Astrocyte (in vitro differentiated cells and primary cell): ENCODE measurements around the gene ART3. TPM values are rescaled to one million over a fixed set of nuclear protein-coding genes. Genes with fewer than 3 reads are reported as not detected.

Source experiments
- DNase-seq: peaks from one replicate; pipeline ENCODE4 v3.0.0-alpha.2; 2010; ENCODE audit warnings: low read depth
- FAIRE-seq: peaks from 2 replicates; lab custom pipeline; 2011; peaks lifted over from hg19 to GRCh38; lab: Jason Lieb, UNC
- H2AFZ ChIP-seq: 2 replicates; pipeline ENCODE4 v1.6.0; 2012; ENCODE audit warnings: low read depth, low read length, inconsistent platforms
- H3K27ac ChIP-seq: 2 replicates; pipeline ENCODE4 v1.5.1; 2011; ENCODE audit warnings: low read depth, low read length, inconsistent platforms
- H3K27me3 ChIP-seq: 2 replicates; pipeline ENCODE4 v1.6.0; 2011; ENCODE audit warnings: low read length, inconsistent platforms; ENCODE audit not compliant: insufficient read depth
- H3K36me3 ChIP-seq: 2 replicates; pipeline ENCODE4 v1.5.1; 2011; ENCODE audit warnings: low read length, inconsistent platforms; ENCODE audit not compliant: insufficient read depth
- H3K4me1 ChIP-seq: 2 replicates; pipeline ENCODE4 v1.5.1; 2011; ENCODE audit warnings: low read length, inconsistent platforms; ENCODE audit not compliant: insufficient read depth
- H3K4me2 ChIP-seq: 2 replicates; pipeline ENCODE4 v1.6.0; 2012; ENCODE audit warnings: low read length, inconsistent platforms
- H3K4me3 ChIP-seq: 2 replicates; pipeline ENCODE4 v1.5.1; 2011; ENCODE audit warnings: low read depth, mild to moderate bottlenecking, low read length, inconsistent platforms; ENCODE audit not compliant: insufficient read depth
- H3K79me2 ChIP-seq: 2 replicates; pipeline ENCODE4 v1.6.0; 2012; ENCODE audit warnings: mild to moderate bottlenecking, low read length, inconsistent platforms; ENCODE audit not compliant: insufficient read depth
- H3K9ac ChIP-seq: 2 replicates; pipeline ENCODE4 v1.6.0; 2012; ENCODE audit warnings: mild to moderate bottlenecking, low read length, inconsistent platforms
- H3K9me3 ChIP-seq: 2 replicates; pipeline ENCODE4 v1.5.1; 2012; ENCODE audit warnings: low read depth, mild to moderate bottlenecking, low read length, inconsistent platforms; ENCODE audit not compliant: insufficient read depth
- H4K20me1 ChIP-seq: 2 replicates; pipeline ENCODE4 v1.6.0; 2012; ENCODE audit warnings: low read length, inconsistent platforms; ENCODE audit not compliant: insufficient read depth
- H3K27ac Mint-ChIP-seq: one replicate; pipeline ENCODE4 v1.8.0; 2021; ENCODE audit warnings: mild to moderate bottlenecking, mixed read lengths; ENCODE audit not compliant: unreplicated experiment
- H3K27me3 Mint-ChIP-seq: one replicate; pipeline ENCODE4 v1.8.0; 2021; ENCODE audit warnings: low read depth, mixed read lengths; ENCODE audit not compliant: unreplicated experiment
- H3K36me3 Mint-ChIP-seq: one replicate; pipeline ENCODE4 v1.8.0; 2021; ENCODE audit warnings: low read depth, mixed read lengths; ENCODE audit not compliant: unreplicated experiment
- H3K4me1 Mint-ChIP-seq: one replicate; pipeline ENCODE4 v1.8.0; 2021; ENCODE audit warnings: low read depth, mixed read lengths; ENCODE audit not compliant: unreplicated experiment
- H3K4me3 Mint-ChIP-seq: one replicate; pipeline ENCODE4 v1.8.0; 2021; ENCODE audit warnings: mild to moderate bottlenecking, moderate library complexity, mixed read lengths; ENCODE audit not compliant: unreplicated experiment
- H3K9me3 Mint-ChIP-seq: one replicate; pipeline ENCODE4 v1.8.0; 2021; ENCODE audit warnings: mild to moderate bottlenecking, mixed read lengths; ENCODE audit not compliant: unreplicated experiment
- EZH2 ChIP-seq: IDR thresholded peaks from 2 replicates; pipeline ENCODE4 v1.6.1; 2012; ENCODE audit warnings: mild to moderate bottlenecking, low read length, inconsistent platforms; ENCODE audit not compliant: insufficient read depth
- total RNA-seq: library from RNA; stranded (reverse); gene quantifications from 2 replicates; pipeline ENCODE4 v1.2.1, GENCODE V29; 2021
- TF ChIP-seq, protein P1 (sequence below): IDR thresholded peaks from 2 replicates; pipeline ENCODE4 v1.5.1; 2011; ENCODE audit warnings: low read depth, mild to moderate bottlenecking, inconsistent platforms, low read length, moderate library complexity; ENCODE audit not compliant: insufficient read depth

The ART3 gene
- total RNA-seq, 1 donor from 2014 or later, result not detected

DNA sequence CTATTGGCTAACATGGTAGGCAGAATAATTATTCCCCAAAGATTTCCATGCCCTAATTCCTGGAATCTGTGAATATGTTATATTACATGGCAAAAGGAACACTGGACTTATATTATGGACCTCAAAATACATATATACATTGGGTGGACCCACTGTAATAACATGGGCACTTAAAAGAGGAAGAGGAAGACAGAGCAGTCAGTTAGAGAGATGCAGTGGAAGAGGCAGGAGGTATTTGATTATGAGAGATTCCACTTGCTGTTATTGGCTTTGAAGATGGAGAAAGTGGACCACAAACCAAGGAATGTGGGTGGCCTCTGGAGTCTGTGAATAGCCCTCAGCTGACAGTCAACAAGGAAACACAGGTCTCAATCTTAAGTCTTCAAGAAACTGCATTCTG is 14.0 kb upstream of the ART3 start:
- Histone ChIP-seq H3K4me1 (no peaks in the 10 kb centered on the region), H3K9me3 (no peaks in the 10 kb centered on the region), H3K36me3 (no peaks in the 10 kb centered on the region), H3K27ac (no peak overlapping the region), H3K4me2 (no peak overlapping the region), H3K4me3 (no peak overlapping the region), H3K79me2 (no peaks in the 10 kb centered on the region), H4K20me1 (no peaks in the 10 kb centered on the region), H2AFZ (no peak overlapping the region), H3K27me3 (peaks cover 20% of the 10 kb centered on the region), H3K9ac (no peak overlapping the region)
- FAIRE-seq, result no peak
- H3K4me3 Mint-ChIP-seq, result no peak overlapping the region
- H3K9me3 Mint-ChIP-seq, result no peaks in the 10 kb centered on the region
- peaks cover 7% of the 10 kb centered on the region for H3K27me3 Mint-ChIP-seq
- DNase-seq, result no peak
- TF ChIP-seq EZH2, result no peak
- TF ChIP-seq, protein P1, sequence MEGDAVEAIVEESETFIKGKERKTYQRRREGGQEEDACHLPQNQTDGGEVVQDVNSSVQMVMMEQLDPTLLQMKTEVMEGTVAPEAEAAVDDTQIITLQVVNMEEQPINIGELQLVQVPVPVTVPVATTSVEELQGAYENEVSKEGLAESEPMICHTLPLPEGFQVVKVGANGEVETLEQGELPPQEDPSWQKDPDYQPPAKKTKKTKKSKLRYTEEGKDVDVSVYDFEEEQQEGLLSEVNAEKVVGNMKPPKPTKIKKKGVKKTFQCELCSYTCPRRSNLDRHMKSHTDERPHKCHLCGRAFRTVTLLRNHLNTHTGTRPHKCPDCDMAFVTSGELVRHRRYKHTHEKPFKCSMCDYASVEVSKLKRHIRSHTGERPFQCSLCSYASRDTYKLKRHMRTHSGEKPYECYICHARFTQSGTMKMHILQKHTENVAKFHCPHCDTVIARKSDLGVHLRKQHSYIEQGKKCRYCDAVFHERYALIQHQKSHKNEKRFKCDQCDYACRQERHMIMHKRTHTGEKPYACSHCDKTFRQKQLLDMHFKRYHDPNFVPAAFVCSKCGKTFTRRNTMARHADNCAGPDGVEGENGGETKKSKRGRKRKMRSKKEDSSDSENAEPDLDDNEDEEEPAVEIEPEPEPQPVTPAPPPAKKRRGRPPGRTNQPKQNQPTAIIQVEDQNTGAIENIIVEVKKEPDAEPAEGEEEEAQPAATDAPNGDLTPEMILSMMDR, result no peak
- H3K36me3 Mint-ChIP-seq, result no peaks in the 10 kb centered on the region
- H3K27ac Mint-ChIP-seq, result no peak overlapping the region
- no peaks in the 10 kb centered on the region for H3K4me1 Mint-ChIP-seq

- no peaks in the 10 kb centered on the region for H3K4me1 ChIP-seq
- no peak overlapping the region for H3K4me3 ChIP-seq
- H3K79me2 ChIP-seq, result no peaks in the 10 kb centered on the region
- H3K4me2 ChIP-seq, result no peak overlapping the region
- no peaks in the 10 kb centered on the region for H4K20me1 ChIP-seq
- no peak overlapping the region for H3K4me3 Mint-ChIP-seq
- H3K36me3 ChIP-seq, result no peaks in the 10 kb centered on the region
- no peak overlapping the region for H3K9ac ChIP-seq
- no peak overlapping the region for H3K27ac ChIP-seq
- no peaks in the 10 kb centered on the region for H3K9me3 ChIP-seq
- no peaks in the 10 kb centered on the region for H3K9me3 Mint-ChIP-seq
- peaks cover 1% of the 10 kb centered on the region for H3K27me3 Mint-ChIP-seq
- H3K27ac Mint-ChIP-seq, result no peak overlapping the region
- no peak for FAIRE-seq
- no peaks in the 10 kb centered on the region for H3K4me1 Mint-ChIP-seq
- no peak overlapping the region for H2AFZ ChIP-seq
- peaks cover 15% of the 10 kb centered on the region for H3K27me3 ChIP-seq
- no peak for DNase-seq
- no peaks in the 10 kb centered on the region for H3K36me3 Mint-ChIP-seq
- TF ChIP-seq EZH2, result no peak
- TF ChIP-seq, protein P1, result no peak
These were observed 13.1 kb upstream of the ART3 start for GRCh38 chr4:76061421-76061820.

GRCh38 chr4:76061982-76062381 is 12.5 kb upstream of the ART3 start:
- Mint-ChIP-seq H3K4me1 (no peaks in the 10 kb centered on the region), H3K4me3 (no peak overlapping the region)

More at GRCh38 chr4:76061982-76062381, 12.5 kb upstream of the ART3 start:
- no peak overlapping the region for H3K27ac ChIP-seq
- H3K9me3 Mint-ChIP-seq, result no peaks in the 10 kb centered on the region
- H3K4me2 ChIP-seq, result no peak overlapping the region
- no peak overlapping the region for H3K27ac Mint-ChIP-seq
- DNase-seq, result no peak
- FAIRE-seq, result no peak
- no peak overlapping the region for H3K9ac ChIP-seq
- H4K20me1 ChIP-seq, result no peaks in the 10 kb centered on the region
- H3K36me3 ChIP-seq, result no peaks in the 10 kb centered on the region
- no peak overlapping the region for H3K4me3 ChIP-seq
- no peaks in the 10 kb centered on the region for H3K4me1 ChIP-seq
- TF ChIP-seq, protein P1, result no peak
- no peak for TF ChIP-seq EZH2
- H3K36me3 Mint-ChIP-seq, result no peaks in the 10 kb centered on the region
- H2AFZ ChIP-seq, result no peak overlapping the region
- peaks cover 15% of the 10 kb centered on the region for H3K27me3 ChIP-seq
- H3K27me3 Mint-ChIP-seq, result no peaks in the 10 kb centered on the region
- no peaks in the 10 kb centered on the region for H3K9me3 ChIP-seq
- H3K79me2 ChIP-seq, result no peaks in the 10 kb centered on the region
